Measurements from ENCODE around the gene PLOD1. TPM values are rescaled to one million over a fixed set of nuclear protein-coding genes. Genes with fewer than 3 reads are reported as not detected.

Gene PLOD1
- total and polyA plus RNA-seq, 12 donors, result 37.1 to 133 (median 79.9) TPM

- intact Hi-C loops (cut with DNase I), result no loop called here
- DNase-seq, result peak in 2 of 7 donors; percentile 29 to 39
Observed at GRCh38 chr1:12019858-12020509, 85.5 kb downstream of the PLOD1 start.

GRCh38 chr1:12021616-12022015 lies 87.1 kb downstream of the PLOD1 start:
- no peak for DNase-seq
- no peaks in the 10 kb centered on the region for H3K27me3 ChIP-seq
- intact Hi-C loops (cut with DNase I), result no loop called here
- no peaks in the 10 kb centered on the region for H3K9me3 ChIP-seq (replicated peaks in 1 of 3)
- no peak overlapping the region for H3K4me3 ChIP-seq
- TF ChIP-seq CTCF (IDR thresholded peaks at IDR 0.05) (no peak), POLR2A (IDR thresholded peaks at IDR 0.05) (no peak)
- no peak overlapping the region for H3K27ac ChIP-seq
- 89 to 96% (median 93%) methylated on average over 6 to 9 of the region's 9 CpGs for WGBS, 4 donors
- H3K36me3 ChIP-seq (replicated peaks in 1 of 2), result peaks cover 0 to 17% of the 10 kb centered on the region in 2 donors
- peaks cover 0 to 7% of the 10 kb centered on the region in 2 donors for H3K4me1 ChIP-seq (replicated peaks in 1 of 2)

More at GRCh38 chr1:12019858-12020509, 85.5 kb downstream of the PLOD1 start:
- peak overlapping the region; percentile 32 to 86 (median 82) for H3K4me3 ChIP-seq
- no peak for TF ChIP-seq CTCF (IDR thresholded peaks at IDR 0.05)
- no peak for TF ChIP-seq POLR2A (IDR thresholded peaks at IDR 0.05)
- no peaks in the 10 kb centered on the region for H3K27me3 ChIP-seq
- peak overlapping the region in 4 of 5 donors; percentile 50 to 85 (median 61) for H3K27ac ChIP-seq
- no peaks in the 10 kb centered on the region for H3K9me3 ChIP-seq (replicated peaks in 1 of 3)
- peaks cover 0 to 7% of the 10 kb centered on the region in 2 donors for H3K4me1 ChIP-seq (replicated peaks in 1 of 2)
- peaks cover 0 to 10% of the 10 kb centered on the region in 2 donors for H3K36me3 ChIP-seq (replicated peaks in 1 of 2)
- WGBS, 4 donors, result 8 to 34% (median 11%) methylated on average over 2 to 12 of the region's 12 CpGs

GRCh38 chr1:12022036-12022435 lies 87.5 kb downstream of the PLOD1 start:
- Histone ChIP-seq H3K36me3 (replicated peaks in 1 of 2) (peaks cover 0 to 17% of the 10 kb centered on the region in 2 donors), H3K27me3 (no peaks in the 10 kb centered on the region), H3K9me3 (replicated peaks in 1 of 3) (no peaks in the 10 kb centered on the region), H3K4me3 (no peak overlapping the region), H3K4me1 (replicated peaks in 1 of 2) (peaks cover 0 to 7% of the 10 kb centered on the region in 2 donors), H3K27ac (no peak overlapping the region)
- intact Hi-C loops (cut with DNase I), result no loop called here
- WGBS, 4 donors, result 89 to 100% (median 91%) methylated on average over 2 to 14 of the region's 14 CpGs; no CpG with 5 or more reads in 1 of the 4 donors
- TF ChIP-seq POLR2A (IDR thresholded peaks at IDR 0.05) (no peak), CTCF (IDR thresholded peaks at IDR 0.05) (no peak)
- DNase-seq, result no peak

Small RNA genes lying within 50 kb of the gene (small RNA-seq; reads per million reads assigned to genes)
- gene AL096840.1, result 0 reads per million in 2 donors
- 0 reads per million in 2 donors for gene RF00019
- gene RNU5E-4P, result 1.3 to 2.3 reads per million in 2 donors

Other genes starting within 250 kb of the PLOD1 start
- gene DRAXIN, start 243.0 kb upstream of the PLOD1 start, total RNA-seq, result under 1 TPM in 3 of 9 donors, not detected in 6; under 0.01 to 0.07 (median 0.06) TPM
- gene DRAXIN, start 243.0 kb upstream of the PLOD1 start, polyA plus RNA-seq, result under 1 TPM in 2 of 3 donors, not detected in 1; under 0.01 to 0.08 TPM
- 100 to 1,000 TPM in 1 of 9 donors, 10 to 100 TPM in 8; 33.7 to 104 (median 49.7) TPM for gene AGTRAP, start 198.6 kb upstream of the PLOD1 start, total RNA-seq
- gene AGTRAP, start 198.6 kb upstream of the PLOD1 start, polyA plus RNA-seq, result 10 to 100 TPM; 23.4 to 57.0 (median 31.3) TPM
- 1 to 10 TPM in 5 of 9 donors, under 1 TPM in 3, not detected in 1; 0.32 to 4.7 (median 2.7) TPM for gene C1orf167, start 172.5 kb upstream of the PLOD1 start, total RNA-seq
- gene C1orf167, start 172.5 kb upstream of the PLOD1 start, polyA plus RNA-seq, result 10 to 100 TPM in 1 of 3 donors, 1 to 10 TPM in 1, not detected in 1; 8.8 to 13.2 TPM
- gene MTHFR, start 128.8 kb upstream of the PLOD1 start, total RNA-seq, result 10 to 100 TPM; 20.0 to 82.4 (median 33.5) TPM
- gene MTHFR, start 128.8 kb upstream of the PLOD1 start, polyA plus RNA-seq, result 10 to 100 TPM in 2 of 3 donors, 1 to 10 TPM in 1; 8.1 to 26.4 (median 15.6) TPM
- 10 to 100 TPM; 12.0 to 29.2 (median 23.7) TPM for gene CLCN6, start 128.5 kb upstream of the PLOD1 start, total RNA-seq
- 10 to 100 TPM; 17.8 to 28.2 (median 22.8) TPM for gene CLCN6, start 128.5 kb upstream of the PLOD1 start, polyA plus RNA-seq
- not detected for gene NPPA, start 86.9 kb upstream of the PLOD1 start, total RNA-seq
- 1 to 10 TPM in 1 of 3 donors, under 1 TPM in 1, not detected in 1; 0.17 to 2.7 TPM for gene NPPA, start 86.9 kb upstream of the PLOD1 start, polyA plus RNA-seq
- gene NPPB, start 75.8 kb upstream of the PLOD1 start, total RNA-seq, result not detected
- 1 to 10 TPM in 1 of 3 donors, not detected in 2; 1.1 TPM for gene NPPB, start 75.8 kb upstream of the PLOD1 start, polyA plus RNA-seq
- gene KIAA2013, start 8.3 kb upstream of the PLOD1 start, total RNA-seq, result 100 to 1,000 TPM in 2 of 9 donors, 10 to 100 TPM in 7; 27.6 to 119 (median 56.0) TPM
- 10 to 100 TPM; 15.2 to 25.8 (median 15.5) TPM for gene KIAA2013, start 8.3 kb upstream of the PLOD1 start, polyA plus RNA-seq
- 100 to 1,000 TPM in 1 of 9 donors, 10 to 100 TPM in 8; 43.7 to 103 (median 65.8) TPM for gene MFN2, start 45.7 kb downstream of the PLOD1 start, total RNA-seq
- gene MFN2, start 45.7 kb downstream of the PLOD1 start, polyA plus RNA-seq, result 10 to 100 TPM; 26.6 to 70.5 (median 27.0) TPM
- gene MIIP, start 84.8 kb downstream of the PLOD1 start, total RNA-seq, result 10 to 100 TPM; 14.5 to 60.7 (median 25.5) TPM
- 10 to 100 TPM in 2 of 3 donors, 1 to 10 TPM in 1; 5.0 to 71.1 (median 43.7) TPM for gene MIIP, start 84.8 kb downstream of the PLOD1 start, polyA plus RNA-seq
- under 1 TPM; 0.17 to 0.61 (median 0.42) TPM for gene TNFRSF8, start 128.6 kb downstream of the PLOD1 start, total RNA-seq
- gene TNFRSF8, start 128.6 kb downstream of the PLOD1 start, polyA plus RNA-seq, result under 1 TPM in 2 of 3 donors, not detected in 1; 0.40 to 0.54 TPM
- gene TNFRSF1B, start 232.3 kb downstream of the PLOD1 start, total RNA-seq, result 10 to 100 TPM in 8 of 9 donors, 1 to 10 TPM in 1; 4.0 to 58.3 (median 34.0) TPM
- 10 to 100 TPM in 2 of 3 donors, 1 to 10 TPM in 1; 7.7 to 11.7 (median 10.7) TPM for gene TNFRSF1B, start 232.3 kb downstream of the PLOD1 start, polyA plus RNA-seq